Fibroblast of skin of scalp (primary cell): ENCODE data around the gene OSBPL2.

Source experiments
- DNase-seq: peaks from one replicate; pipeline ENCODE4 v3.0.0-alpha.2; 2013

OSBPL2 gene

GRCh38 chr20:62303340-62304226 lies 65.3 kb downstream of the OSBPL2 start:
- DNase-seq: peak; percentile 5

GRCh38 chr20:62304331-62305148 lies 66.2 kb downstream of the OSBPL2 start:
- DNase-seq: no peak

GRCh38 chr20:62305149-62305764 lies 66.9 kb downstream of the OSBPL2 start:
- DNase-seq: no peak

GRCh38 chr20:62305765-62306413 lies 67.6 kb downstream of the OSBPL2 start:
- no peak for DNase-seq

- no peak for DNase-seq
These were observed 68.3 kb downstream of the OSBPL2 start for GRCh38 chr20:62306414-62307187.

- DNase-seq: no peak
These were observed 69.1 kb downstream of the OSBPL2 start for GRCh38 chr20:62307226-62308101.

- DNase-seq: no peak
These were observed 69.9 kb downstream of the OSBPL2 start for GRCh38 chr20:62308102-62308822.

GRCh38 chr20:62309198-62309944 lies 71.0 kb downstream of the OSBPL2 start:
- no peak for DNase-seq

- DNase-seq: no peak
These were observed 71.8 kb downstream of the OSBPL2 start for GRCh38 chr20:62309947-62310756.

- DNase-seq: no peak
These were observed 72.4 kb downstream of the OSBPL2 start for GRCh38 chr20:62310757-62311121.

- DNase-seq: no peak
These were observed 72.8 kb downstream of the OSBPL2 start for GRCh38 chr20:62311150-62311549.

- DNase-seq: no peak
These were observed 73.7 kb downstream of the OSBPL2 start for GRCh38 chr20:62311832-62312661.

- DNase-seq: no peak
These were observed 74.3 kb downstream of the OSBPL2 start for GRCh38 chr20:62312662-62312977.

GRCh38 chr20:62313021-62313420 lies 74.7 kb downstream of the OSBPL2 start:
- no peak for DNase-seq

GRCh38 chr20:62313460-62314338 lies 75.4 kb downstream of the OSBPL2 start:
- DNase-seq: no peak

- no peak for DNase-seq
These were observed 76.0 kb downstream of the OSBPL2 start for GRCh38 chr20:62314339-62314638.
